Measurements from ENCODE around the gene PTPN11. TPM values are rescaled to one million over a fixed set of nuclear protein-coding genes. Genes with fewer than 3 reads are reported as not detected.

Gene PTPN11
- total and polyA plus RNA-seq, 2 experiments from 2014 or later, result 87.0 to 94.7 TPM

DNA sequence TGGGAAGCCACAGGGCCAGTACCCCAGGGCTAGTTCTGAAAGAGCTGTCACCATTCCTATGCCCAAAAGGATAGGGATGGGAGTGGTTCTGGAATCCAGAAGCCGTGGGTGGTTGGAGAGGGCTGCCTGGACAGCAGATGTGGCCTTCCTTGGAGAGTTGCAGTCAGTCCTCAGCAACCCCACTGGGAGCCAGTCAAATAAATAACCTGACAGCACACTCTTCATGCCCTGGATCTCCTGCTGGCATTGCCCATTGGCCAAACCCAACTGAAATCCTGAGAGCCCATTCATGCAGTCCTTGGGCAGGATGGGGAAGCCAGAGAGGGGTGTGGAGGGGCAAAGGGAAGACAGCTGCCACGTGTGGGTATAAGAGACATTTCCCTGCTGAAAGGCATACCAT lies 128.2 kb downstream of the PTPN11 start:
- Histone ChIP-seq H3K79me2 (replicated peaks; ENCODE audit: insufficient read depth) (no peaks in the 10 kb centered on the region), H3K27me3 (ENCODE audit: insufficient read depth) (no peaks in the 10 kb centered on the region), H3K9me2 (ENCODE audit: insufficient read depth) (0 out of 2 replicates have a peak, but pooled peaks cover 2% of the 10 kb centered on the region), H3K4me1 (ENCODE audit: insufficient read depth) (peaks cover 7% of the 10 kb centered on the region; the same call in 1 of the 2 replicates), H3F3A (replicated peaks; ENCODE audit: low read depth) (no peaks in the 10 kb centered on the region), H3K4me2 (no peak overlapping the region), H3K27ac (ENCODE audit: low read depth) (no peak overlapping the region), H4K20me1 (replicated peaks; ENCODE audit: insufficient read depth) (no peaks in the 10 kb centered on the region), H2AFZ (no peak overlapping the region), H3K36me3 (ENCODE audit: insufficient read depth) (no peaks in the 10 kb centered on the region), H3K4me3 (no peak overlapping the region)
- no peak for TF ChIP-seq JUNB (IDR thresholded peaks at IDR 0.05; ENCODE audit: unreplicated experiment)
- no peak for TF ChIP-seq ZNF114 (CRISPR knock-in tag; IDR thresholded peaks at IDR 0.05)
- no peak for TF ChIP-seq ZNF462 (CRISPR knock-in tag; IDR thresholded peaks at IDR 0.05)
- TF ChIP-seq, protein P1, sequence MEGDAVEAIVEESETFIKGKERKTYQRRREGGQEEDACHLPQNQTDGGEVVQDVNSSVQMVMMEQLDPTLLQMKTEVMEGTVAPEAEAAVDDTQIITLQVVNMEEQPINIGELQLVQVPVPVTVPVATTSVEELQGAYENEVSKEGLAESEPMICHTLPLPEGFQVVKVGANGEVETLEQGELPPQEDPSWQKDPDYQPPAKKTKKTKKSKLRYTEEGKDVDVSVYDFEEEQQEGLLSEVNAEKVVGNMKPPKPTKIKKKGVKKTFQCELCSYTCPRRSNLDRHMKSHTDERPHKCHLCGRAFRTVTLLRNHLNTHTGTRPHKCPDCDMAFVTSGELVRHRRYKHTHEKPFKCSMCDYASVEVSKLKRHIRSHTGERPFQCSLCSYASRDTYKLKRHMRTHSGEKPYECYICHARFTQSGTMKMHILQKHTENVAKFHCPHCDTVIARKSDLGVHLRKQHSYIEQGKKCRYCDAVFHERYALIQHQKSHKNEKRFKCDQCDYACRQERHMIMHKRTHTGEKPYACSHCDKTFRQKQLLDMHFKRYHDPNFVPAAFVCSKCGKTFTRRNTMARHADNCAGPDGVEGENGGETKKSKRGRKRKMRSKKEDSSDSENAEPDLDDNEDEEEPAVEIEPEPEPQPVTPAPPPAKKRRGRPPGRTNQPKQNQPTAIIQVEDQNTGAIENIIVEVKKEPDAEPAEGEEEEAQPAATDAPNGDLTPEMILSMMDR (conservative IDR thresholded peaks at IDR 0.05; ENCODE audit: low read depth in 2 of 2), result no peak
- no peak for TF ChIP-seq NANOG (IDR thresholded peaks at IDR 0.05; ENCODE audit: borderline replicate concordance)
- TF ChIP-seq ZNF331 (CRISPR knock-in tag; IDR thresholded peaks at IDR 0.05; ENCODE audit: low read depth), result no peak
- no peak for TF ChIP-seq EZH2 (IDR thresholded peaks at IDR 0.05; ENCODE audit: low read depth, unreplicated experiment)
- TF ChIP-seq CREB1 (CRISPR knock-in tag; IDR thresholded peaks at IDR 0.05; ENCODE audit: low read depth), result no peak
- no peak for TF ChIP-seq POLR2AphosphoS5 (IDR thresholded peaks at IDR 0.05; ENCODE audit: low read depth)
- TF ChIP-seq, protein P2, sequence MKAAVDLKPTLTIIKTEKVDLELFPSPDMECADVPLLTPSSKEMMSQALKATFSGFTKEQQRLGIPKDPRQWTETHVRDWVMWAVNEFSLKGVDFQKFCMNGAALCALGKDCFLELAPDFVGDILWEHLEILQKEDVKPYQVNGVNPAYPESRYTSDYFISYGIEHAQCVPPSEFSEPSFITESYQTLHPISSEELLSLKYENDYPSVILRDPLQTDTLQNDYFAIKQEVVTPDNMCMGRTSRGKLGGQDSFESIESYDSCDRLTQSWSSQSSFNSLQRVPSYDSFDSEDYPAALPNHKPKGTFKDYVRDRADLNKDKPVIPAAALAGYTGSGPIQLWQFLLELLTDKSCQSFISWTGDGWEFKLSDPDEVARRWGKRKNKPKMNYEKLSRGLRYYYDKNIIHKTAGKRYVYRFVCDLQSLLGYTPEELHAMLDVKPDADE (IDR thresholded peaks at IDR 0.05), result no peak
- TF ChIP-seq STAT1 (IDR thresholded peaks at IDR 0.05; ENCODE audit: unreplicated experiment), result no peak
- TF ChIP-seq, protein P3, sequence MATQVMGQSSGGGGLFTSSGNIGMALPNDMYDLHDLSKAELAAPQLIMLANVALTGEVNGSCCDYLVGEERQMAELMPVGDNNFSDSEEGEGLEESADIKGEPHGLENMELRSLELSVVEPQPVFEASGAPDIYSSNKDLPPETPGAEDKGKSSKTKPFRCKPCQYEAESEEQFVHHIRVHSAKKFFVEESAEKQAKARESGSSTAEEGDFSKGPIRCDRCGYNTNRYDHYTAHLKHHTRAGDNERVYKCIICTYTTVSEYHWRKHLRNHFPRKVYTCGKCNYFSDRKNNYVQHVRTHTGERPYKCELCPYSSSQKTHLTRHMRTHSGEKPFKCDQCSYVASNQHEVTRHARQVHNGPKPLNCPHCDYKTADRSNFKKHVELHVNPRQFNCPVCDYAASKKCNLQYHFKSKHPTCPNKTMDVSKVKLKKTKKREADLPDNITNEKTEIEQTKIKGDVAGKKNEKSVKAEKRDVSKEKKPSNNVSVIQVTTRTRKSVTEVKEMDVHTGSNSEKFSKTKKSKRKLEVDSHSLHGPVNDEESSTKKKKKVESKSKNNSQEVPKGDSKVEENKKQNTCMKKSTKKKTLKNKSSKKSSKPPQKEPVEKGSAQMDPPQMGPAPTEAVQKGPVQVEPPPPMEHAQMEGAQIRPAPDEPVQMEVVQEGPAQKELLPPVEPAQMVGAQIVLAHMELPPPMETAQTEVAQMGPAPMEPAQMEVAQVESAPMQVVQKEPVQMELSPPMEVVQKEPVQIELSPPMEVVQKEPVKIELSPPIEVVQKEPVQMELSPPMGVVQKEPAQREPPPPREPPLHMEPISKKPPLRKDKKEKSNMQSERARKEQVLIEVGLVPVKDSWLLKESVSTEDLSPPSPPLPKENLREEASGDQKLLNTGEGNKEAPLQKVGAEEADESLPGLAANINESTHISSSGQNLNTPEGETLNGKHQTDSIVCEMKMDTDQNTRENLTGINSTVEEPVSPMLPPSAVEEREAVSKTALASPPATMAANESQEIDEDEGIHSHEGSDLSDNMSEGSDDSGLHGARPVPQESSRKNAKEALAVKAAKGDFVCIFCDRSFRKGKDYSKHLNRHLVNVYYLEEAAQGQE (IDR thresholded peaks at IDR 0.05; ENCODE audit: unreplicated experiment), result no peak
- no peak for TF ChIP-seq EZH2phosphoT487 (IDR thresholded peaks at IDR 0.05; ENCODE audit: unreplicated experiment)
- Mint-ChIP-seq H3K4me1 (peaks cover 5% of the 10 kb centered on the region; the same call in 2 of the 3 replicates), H3K9me3 (peaks cover 4% of the 10 kb centered on the region; the same call in 2 of the 3 replicates), H3K27me3 (ENCODE audit: insufficient read depth, low read depth, poor library complexity) (peaks cover 10% of the 10 kb centered on the region), H3K4me3 (no peak overlapping the region), H3K27ac (no peak overlapping the region), H3K36me3 (ENCODE audit: low read depth) (no peaks in the 10 kb centered on the region)
- no peak for DNase-seq (ENCODE audit: low spot score)
- no peak for ATAC-seq
